T-helper 2 cell treated with Interferon-gamma antibody and Interleukin-4, amounts not matched to agents 5 μg/mL and 100 μg/mL, for 36 hours (primary cell): ENCODE measurements around the gene ZC3H11A.
A peak's percentile ranks its signal among the peaks of the same experiment; 100 is the strongest.
"Not testable (repeated sequence)": the region's sequence is repeated elsewhere in the genome, so short reads cannot be mapped to it uniquely, and the experiment has no call there.

Experiments used
- DNase-seq: peaks from one replicate; pipeline ENCODE4 v3.0.0; 2021; ENCODE audit warnings: low spot score
- H3K27ac Mint-ChIP-seq: one replicate; pipeline ENCODE4 v1.8.0; 2021; ENCODE audit warnings: mild to moderate bottlenecking, mixed read lengths
- H3K27me3 Mint-ChIP-seq: one replicate; pipeline ENCODE4 v1.8.0; 2021; ENCODE audit warnings: low read depth, mixed read lengths
- H3K36me3 Mint-ChIP-seq: one replicate; pipeline ENCODE4 v1.8.0; 2021; ENCODE audit warnings: low read depth, mixed read lengths
- H3K4me1 Mint-ChIP-seq: one replicate; pipeline ENCODE4 v1.8.0; 2021; ENCODE audit warnings: low read depth, mixed read lengths
- H3K4me3 Mint-ChIP-seq: one replicate; pipeline ENCODE4 v1.8.0; 2022; ENCODE audit warnings: mild to moderate bottlenecking, moderate library complexity, mixed read lengths
- H3K9me3 Mint-ChIP-seq: one replicate; pipeline ENCODE4 v1.8.0; 2021; ENCODE audit warnings: mixed read lengths

ZC3H11A gene

GRCh38 chr1:203795441-203796235, at the start of gene ZC3H11A, which contains the start of gene ZBED6:
Gene ZC3H11A (plus strand): TSS chr1:203795623. CDS start chr1:203817071, 21,448 bp downstream.
Gene ZBED6 (plus strand): TSS chr1:203795623. CDS start chr1:203797523, 1,900 bp downstream.
- peak within 1 kb of the TSS; percentile 91 for H3K4me3 Mint-ChIP-seq
- H3K4me1 Mint-ChIP-seq, result peaks cover 43% of the 10 kb centered on the region
- H3K27ac Mint-ChIP-seq, result peak within 1 kb of the TSS; percentile 97
- peak; percentile 99 for DNase-seq
- H3K9me3 Mint-ChIP-seq, result no peaks in the 10 kb centered on the region
- no peaks in the 10 kb centered on the region for H3K27me3 Mint-ChIP-seq
- H3K36me3 Mint-ChIP-seq, result peaks cover 37% of the 10 kb centered on the region

GRCh38 chr1:203746281-203746680, 49.1 kb upstream of the ZC3H11A start:
- Mint-ChIP-seq H3K4me1 (peaks cover 17% of the 10 kb centered on the region), H3K27ac (peak overlapping the region; percentile 6), H3K27me3 (no peaks in the 10 kb centered on the region)

GRCh38 chr1:203751051-203751450, 44.4 kb upstream of the ZC3H11A start:
- Mint-ChIP-seq H3K4me1 (peaks cover 12% of the 10 kb centered on the region), H3K27me3 (no peaks in the 10 kb centered on the region), H3K36me3 (peaks cover 4% of the 10 kb centered on the region), H3K9me3 (no peaks in the 10 kb centered on the region), H3K4me3 (no peak overlapping the region), H3K27ac (no peak overlapping the region)
- no peak for DNase-seq

More at GRCh38 chr1:203746281-203746680, 49.1 kb upstream of the ZC3H11A start:
- Mint-ChIP-seq H3K36me3 (peaks cover 36% of the 10 kb centered on the region), H3K9me3 (no peaks in the 10 kb centered on the region), H3K4me3 (no peak overlapping the region)
- no peak for DNase-seq

- not testable (repeated sequence) for H3K4me3 Mint-ChIP-seq, H3K9me3 Mint-ChIP-seq, DNase-seq, H3K36me3 Mint-ChIP-seq, H3K27ac Mint-ChIP-seq, H3K27me3 Mint-ChIP-seq
- peaks cover 14% of the 10 kb centered on the region for H3K4me1 Mint-ChIP-seq
Observed at GRCh38 chr1:203751618-203752361, 43.6 kb upstream of the ZC3H11A start.

- Mint-ChIP-seq H3K9me3 (no peaks in the 10 kb centered on the region), H3K27me3 (no peaks in the 10 kb centered on the region), H3K4me3 (peak overlapping the region; percentile 3), H3K4me1 (peaks cover 14% of the 10 kb centered on the region), H3K36me3 (no peaks in the 10 kb centered on the region), H3K27ac (peak overlapping the region; percentile 67)
- DNase-seq, result peak; percentile 21
Observed at GRCh38 chr1:203754455-203754864, 41.0 kb upstream of the ZC3H11A start.

- Mint-ChIP-seq H3K4me1 (peaks cover 14% of the 10 kb centered on the region), H3K36me3 (no peaks in the 10 kb centered on the region), H3K27me3 (no peaks in the 10 kb centered on the region), H3K4me3 (no peak overlapping the region), H3K9me3 (no peaks in the 10 kb centered on the region), H3K27ac (no peak overlapping the region)
- no peak for DNase-seq
Observed at GRCh38 chr1:203756036-203756435, 39.4 kb upstream of the ZC3H11A start.

- H3K27ac Mint-ChIP-seq, H3K9me3 Mint-ChIP-seq, H3K4me3 Mint-ChIP-seq, H3K36me3 Mint-ChIP-seq, H3K27me3 Mint-ChIP-seq, DNase-seq: not testable (repeated sequence)
- H3K4me1 Mint-ChIP-seq, result peaks cover 19% of the 10 kb centered on the region
Observed at GRCh38 chr1:203758749-203759148, 36.7 kb upstream of the ZC3H11A start.

GRCh38 chr1:203760506-203760905, 34.9 kb upstream of the ZC3H11A start:
- Mint-ChIP-seq H3K36me3 (peaks cover 3% of the 10 kb centered on the region), H3K9me3 (no peaks in the 10 kb centered on the region), H3K27ac (no peak overlapping the region), H3K27me3 (no peaks in the 10 kb centered on the region), H3K4me3 (no peak overlapping the region), H3K4me1 (peaks cover 22% of the 10 kb centered on the region)
- no peak for DNase-seq

GRCh38 chr1:203761958-203762357, 33.5 kb upstream of the ZC3H11A start:
- H3K36me3 Mint-ChIP-seq, H3K9me3 Mint-ChIP-seq, H3K4me3 Mint-ChIP-seq, H3K27ac Mint-ChIP-seq, DNase-seq, H3K27me3 Mint-ChIP-seq: not testable (repeated sequence)
- peaks cover 28% of the 10 kb centered on the region for H3K4me1 Mint-ChIP-seq

- Mint-ChIP-seq H3K9me3 (no peaks in the 10 kb centered on the region), H3K27me3 (no peaks in the 10 kb centered on the region), H3K4me3 (peak overlapping the region; percentile 80), H3K27ac (peak overlapping the region; percentile 99), H3K36me3 (peaks cover 7% of the 10 kb centered on the region), H3K4me1 (peaks cover 34% of the 10 kb centered on the region)
- DNase-seq, result no peak
Observed at GRCh38 chr1:203763505-203763904, 31.9 kb upstream of the ZC3H11A start.

- no peaks in the 10 kb centered on the region for H3K9me3 Mint-ChIP-seq
- peaks cover 37% of the 10 kb centered on the region for H3K4me1 Mint-ChIP-seq
- H3K27ac Mint-ChIP-seq, result peak overlapping the region; percentile 99
- H3K27me3 Mint-ChIP-seq, result no peaks in the 10 kb centered on the region
- H3K36me3 Mint-ChIP-seq, result peaks cover 12% of the 10 kb centered on the region
- peak overlapping the region; percentile 95 for H3K4me3 Mint-ChIP-seq
- no peak for DNase-seq
Observed at GRCh38 chr1:203764105-203765028, 31.1 kb upstream of the ZC3H11A start.

- Mint-ChIP-seq H3K4me3 (peak within 1 kb of the TSS; percentile 95), H3K36me3 (peaks cover 14% of the 10 kb centered on the region), H3K27me3 (no peaks in the 10 kb centered on the region), H3K9me3 (no peaks in the 10 kb centered on the region), H3K4me1 (peaks cover 39% of the 10 kb centered on the region), H3K27ac (peak within 1 kb of the TSS; percentile 99)
- DNase-seq, result peak; percentile 82
Observed at GRCh38 chr1:203765029-203765837, 30.2 kb upstream of the ZC3H11A start, which contains the start of gene LAX1. Gene LAX1 (plus strand): TSS chr1:203765183. CDS start chr1:203765566, 383 bp downstream.

- H3K27me3 Mint-ChIP-seq, result no peaks in the 10 kb centered on the region
- no peaks in the 10 kb centered on the region for H3K9me3 Mint-ChIP-seq
- peak overlapping the region; percentile 28 for H3K4me3 Mint-ChIP-seq
- peaks cover 36% of the 10 kb centered on the region for H3K4me1 Mint-ChIP-seq
- peak overlapping the region; percentile 78 for H3K27ac Mint-ChIP-seq
- peaks cover 38% of the 10 kb centered on the region for H3K36me3 Mint-ChIP-seq
- DNase-seq, result no peak
Observed at GRCh38 chr1:203768256-203768655, 27.2 kb upstream of the ZC3H11A start.
